Right atrium auricular region (tissue), 2 donors: ENCODE data around the gene MAP7D3. TPM values are rescaled to one million over a fixed set of nuclear protein-coding genes. Genes with fewer than 3 reads are reported as not detected.

Experiments
- total RNA-seq, 2 donors: library from RNA; depleted of rRNA; stranded (reverse); fragments of >200 nt; gene quantifications; one replicate each; pipeline ENCODE4 v1.1.0, GENCODE V29; 2016

The MAP7D3 gene
- total RNA-seq, 2 donors from 2014 or later = 10.8 to 13.4 TPM

Other genes with a start within 250 kb of the MAP7D3 start
- gene FHL1, start 103.9 kb downstream of the MAP7D3 start, total RNA-seq = 1,000 to 10,000 TPM in 1 of 2 donors, 100 to 1,000 TPM in 1; 869 to 2,468 TPM
- gene ADGRG4, start 49.6 kb upstream of the MAP7D3 start, total RNA-seq = not detected
- gene BRS3, start 236.5 kb upstream of the MAP7D3 start, total RNA-seq = not detected
- 10 to 100 TPM; 61.5 to 76.2 TPM for gene HTATSF1, start 246.2 kb upstream of the MAP7D3 start, total RNA-seq